ENCODE measurements around the gene STK25.

The STK25 gene

GRCh38 chr2:241496003-241496707 lies 12.2 kb downstream of the STK25 start:
- TF ChIP-seq GATA3 (IDR thresholded peaks at IDR 0.05; ENCODE audit: low read depth, low read length) (no peak), GATA2 (IDR thresholded peaks at IDR 0.05; ENCODE audit: low read depth, low read length) (no peak)

GRCh38 chr2:241495172-241496002 lies 13.0 kb downstream of the STK25 start:
- TF ChIP-seq GATA3 (IDR thresholded peaks at IDR 0.05; ENCODE audit: low read depth, low read length) (no peak), GATA2 (IDR thresholded peaks at IDR 0.05; ENCODE audit: low read depth, low read length) (no peak)

DNA sequence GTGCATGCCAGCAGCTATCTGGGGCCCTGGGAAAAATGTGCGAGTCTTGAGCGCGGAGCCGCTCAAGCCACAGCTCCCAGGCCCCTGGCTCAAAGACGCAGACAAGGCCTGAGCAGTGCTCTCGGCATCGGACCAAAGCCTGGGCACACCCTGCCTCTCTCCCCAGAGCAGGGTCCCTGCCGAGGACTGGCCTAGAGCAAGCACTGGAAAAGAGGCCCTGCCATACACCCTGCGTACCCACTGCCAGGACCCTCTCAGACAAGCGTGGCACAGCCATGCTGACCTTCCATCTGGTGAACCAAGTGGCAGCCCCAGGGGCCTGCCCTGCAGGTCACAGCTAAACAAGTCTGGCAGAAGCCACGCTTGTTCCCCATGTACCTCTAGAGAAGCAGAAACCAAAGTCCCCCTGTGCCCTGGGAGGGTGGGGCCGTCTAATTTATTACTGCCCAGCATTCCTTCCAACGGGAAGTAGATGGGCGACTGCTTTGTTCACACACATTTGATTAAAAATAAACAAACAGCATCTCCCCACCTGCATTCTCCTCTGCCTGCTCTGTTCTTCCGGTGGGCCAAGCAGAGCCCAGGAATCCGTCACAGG lies 14.0 kb downstream of the STK25 start:
- TF ChIP-seq GATA2 (IDR thresholded peaks at IDR 0.05; ENCODE audit: low read depth, low read length) (no peak), GATA3 (IDR thresholded peaks at IDR 0.05; ENCODE audit: low read depth, low read length) (no peak)

DNA sequence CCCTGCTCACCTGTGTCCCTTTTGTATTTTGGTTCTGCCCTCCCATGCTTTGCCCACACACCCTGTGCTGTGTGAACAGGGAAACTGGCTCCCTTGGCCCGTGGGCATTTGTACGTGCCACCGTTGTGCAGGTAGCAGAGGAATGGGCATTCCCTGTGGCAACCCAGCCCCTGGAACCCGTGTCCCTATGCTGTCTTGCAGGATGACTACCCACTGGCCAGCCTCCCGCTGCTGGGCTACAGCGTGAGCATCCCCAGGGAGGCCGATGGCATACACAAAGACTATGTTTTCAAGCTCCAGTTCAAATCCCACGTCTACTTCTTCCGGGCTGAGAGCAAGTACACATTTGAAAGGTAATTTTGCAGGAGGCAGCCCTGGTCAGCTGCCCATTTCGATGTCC lies 15.3 kb downstream of the STK25 start:
- TF ChIP-seq GATA3 (IDR thresholded peaks at IDR 0.05; ENCODE audit: low read depth, low read length) = no peak
- TF ChIP-seq GATA2 (IDR thresholded peaks at IDR 0.05; ENCODE audit: low read depth, low read length) = no peak

DNA sequence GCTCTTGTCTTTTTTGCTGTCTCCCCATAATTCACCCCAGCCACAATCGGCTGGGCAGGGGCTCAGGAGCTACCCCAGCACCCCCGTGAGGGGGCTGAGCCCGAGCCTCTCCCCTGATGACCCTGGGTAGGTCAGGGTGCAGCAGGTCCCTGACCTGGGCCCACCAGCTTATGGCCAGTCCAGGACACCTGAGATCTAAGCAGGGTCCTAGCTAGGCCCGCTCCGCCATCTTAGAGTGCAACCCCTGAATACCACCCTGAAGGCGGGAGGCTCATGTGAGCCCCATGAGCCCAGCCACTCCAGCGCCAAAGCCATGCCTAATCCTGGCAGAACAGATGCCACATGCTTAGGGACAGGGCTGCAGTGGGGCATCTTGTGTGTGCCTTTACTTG lies 16.2 kb downstream of the STK25 start:
- TF ChIP-seq GATA2 (IDR thresholded peaks at IDR 0.05; ENCODE audit: low read depth, low read length) (no peak), GATA3 (IDR thresholded peaks at IDR 0.05; ENCODE audit: low read depth, low read length) (no peak)

GRCh38 chr2:241491549-241492173 lies 16.7 kb downstream of the STK25 start:
- TF ChIP-seq GATA2 (IDR thresholded peaks at IDR 0.05; ENCODE audit: low read depth, low read length) = no peak

DNA sequence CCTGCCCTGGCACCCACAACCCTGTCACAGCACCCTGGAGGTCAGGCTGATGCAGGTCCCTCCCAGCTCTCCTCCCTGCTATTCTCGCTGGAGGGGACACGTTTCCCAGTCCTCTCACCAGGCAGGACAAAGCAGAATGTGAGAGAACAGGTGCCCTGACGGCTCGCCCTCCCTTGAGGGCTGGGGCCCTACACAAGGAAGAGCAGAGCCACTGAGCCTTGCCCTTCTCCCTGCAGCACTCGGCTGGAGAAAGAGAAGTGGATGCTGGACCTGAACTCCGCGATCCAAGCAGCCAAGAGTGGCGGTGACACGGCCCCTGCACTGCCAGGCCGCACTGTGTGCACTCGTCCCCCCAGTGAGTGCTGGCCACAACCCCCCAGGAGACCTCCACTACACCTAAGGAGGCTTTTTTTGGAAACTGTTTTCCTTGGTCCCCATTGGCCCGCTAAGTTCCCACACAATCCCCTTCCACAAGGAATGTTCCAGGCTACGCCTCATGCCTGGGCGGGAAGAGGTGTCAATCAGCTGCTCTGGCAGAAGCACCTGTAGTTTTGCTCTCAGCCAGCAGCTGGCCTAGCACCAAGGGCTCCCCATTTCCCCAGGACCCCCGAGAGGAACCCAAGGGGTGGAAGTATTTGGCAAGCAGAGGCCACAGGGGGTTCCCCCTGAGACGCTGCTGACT lies 17.4 kb downstream of the STK25 start:
- no peak for TF ChIP-seq GATA3 (IDR thresholded peaks at IDR 0.05; ENCODE audit: low read depth, low read length)

DNA sequence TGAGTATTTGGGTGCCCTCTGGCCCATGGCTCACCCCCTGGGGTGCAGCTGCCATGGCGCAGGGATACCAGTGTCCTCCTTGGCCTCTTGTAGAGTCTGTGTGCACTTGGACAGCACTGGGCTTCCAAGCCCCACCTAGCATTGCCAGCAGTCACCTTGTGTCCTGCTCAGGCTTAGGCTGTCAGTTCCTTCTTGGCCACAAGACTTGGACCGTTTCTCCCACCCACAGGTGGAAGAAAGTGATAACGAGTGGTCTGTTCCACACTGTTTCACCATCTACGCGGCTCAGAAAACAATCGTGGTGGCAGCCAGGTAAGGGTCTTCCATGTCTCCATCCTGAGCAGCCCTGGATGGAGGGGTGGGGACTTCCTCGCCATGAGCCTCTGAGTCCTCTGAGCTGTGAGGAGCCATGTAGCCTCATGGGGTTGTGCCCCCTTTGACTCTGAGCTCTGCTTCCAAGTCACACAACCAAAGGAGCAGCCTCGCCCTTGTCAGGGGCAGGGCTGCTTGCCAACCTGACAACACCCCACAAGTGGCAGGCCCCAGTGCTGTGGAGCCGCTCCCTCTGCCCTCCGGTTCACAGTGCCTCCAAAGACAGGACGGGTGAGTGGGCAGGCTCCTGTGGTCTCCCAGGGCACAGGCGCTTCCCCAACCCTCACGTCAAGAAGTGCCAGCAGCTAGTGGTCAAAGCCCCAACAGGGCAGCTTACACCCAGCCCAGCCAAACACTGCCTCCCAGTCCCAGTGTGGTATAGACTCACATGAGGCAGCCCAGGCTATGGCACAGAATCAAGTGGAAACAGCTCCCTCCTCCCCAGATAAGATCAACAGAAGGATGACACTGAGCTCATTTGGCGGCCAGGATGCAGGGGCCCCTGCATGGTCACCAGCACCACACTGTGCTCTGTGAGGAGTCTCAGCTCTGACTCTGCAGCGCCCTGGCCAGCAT lies 18.4 kb downstream of the STK25 start:
- TF ChIP-seq GATA3 (IDR thresholded peaks at IDR 0.05; ENCODE audit: low read depth, low read length) (no peak; the same call in 1 of the 2 replicates), GATA2 (IDR thresholded peaks at IDR 0.05; ENCODE audit: low read depth, low read length) (peak; percentile 96)

GRCh38 chr2:241489088-241489487 lies 19.3 kb downstream of the STK25 start:
- no peak for TF ChIP-seq GATA3 (IDR thresholded peaks at IDR 0.05; ENCODE audit: low read depth, low read length)
- no peak for TF ChIP-seq GATA2 (IDR thresholded peaks at IDR 0.05; ENCODE audit: low read depth, low read length)

DNA sequence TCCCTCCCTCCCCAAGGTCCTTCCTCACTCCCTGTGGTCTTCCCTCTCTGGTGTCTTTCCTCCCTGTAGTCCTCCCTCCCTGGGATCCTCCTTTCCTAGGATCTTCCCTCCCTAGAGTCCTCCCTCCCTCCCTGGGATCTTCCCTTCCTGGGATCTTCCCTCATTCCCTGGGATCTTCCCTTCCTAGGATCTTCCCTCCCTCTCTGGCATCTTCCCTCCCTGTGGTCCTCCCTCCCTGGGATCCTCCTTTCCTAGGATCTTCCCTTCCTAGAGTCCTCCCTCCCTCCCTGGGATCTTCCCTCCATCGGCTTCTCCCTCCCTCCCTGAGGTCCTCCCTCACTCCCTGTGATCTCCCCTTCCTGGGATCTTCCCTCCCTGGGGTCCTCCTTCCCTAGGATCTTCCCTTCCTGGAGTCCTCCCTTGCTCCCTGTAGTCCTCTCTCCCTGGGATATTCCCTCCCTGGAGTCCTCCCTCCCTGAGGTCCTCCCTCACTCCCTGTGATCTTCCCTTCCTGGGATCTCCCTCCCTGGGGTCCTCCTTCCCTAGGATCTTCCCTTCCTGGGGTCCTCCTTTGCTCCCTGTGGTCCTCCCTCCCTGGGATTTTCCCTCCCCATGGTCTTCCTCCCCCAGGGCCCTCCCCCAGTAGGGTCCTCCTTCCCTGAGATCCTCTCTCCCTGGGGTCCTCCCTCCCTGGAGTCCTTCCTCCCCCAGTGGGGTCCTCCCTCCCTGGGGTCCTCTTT lies 23.0 kb downstream of the STK25 start:
- TF ChIP-seq GATA2 (IDR thresholded peaks at IDR 0.05; ENCODE audit: low read depth, low read length) = no peak
- no peak for TF ChIP-seq GATA3 (IDR thresholded peaks at IDR 0.05; ENCODE audit: low read depth, low read length)

GRCh38 chr2:241483305-241483704 lies 25.1 kb downstream of the STK25 start:
- no peak for TF ChIP-seq GATA3 (IDR thresholded peaks at IDR 0.05; ENCODE audit: low read depth, low read length)
- TF ChIP-seq GATA2 (IDR thresholded peaks at IDR 0.05; ENCODE audit: low read depth, low read length) = no peak
